Natural killer cell treated with Interleukin-12 subunit alpha and Interleukin-12 subunit beta and Interleukin-15 and Interleukin-18, amount 100 ng/mL, for 72 hours (primary cell): ENCODE data around the gene PROC. TPM values are rescaled to one million over a fixed set of nuclear protein-coding genes. Genes with fewer than 3 reads are reported as not detected.
"Not testable (repeated sequence)": the region's sequence is repeated elsewhere in the genome, so short reads cannot be mapped to it uniquely, and the experiment has no call there.

Source experiments
- ATAC-seq, 2 donors: fragments of 150-1000 bp; cut with Tn5 transposase in 1 of 2; sonication (Bioruptor Pico), chemical (Tn5 transposase) in 1 of 2; 2 replicates each; pipeline ENCODE4 v1.10.0; 2021
- DNase-seq: peaks from one replicate; pipeline ENCODE4 v3.0.0; 2022; ENCODE audit warnings: low spot score
- H3K27ac Mint-ChIP-seq, 2 donors: 1 replicate in 1 of 2; 2 replicates in 1 of 2; pipeline ENCODE4 v1.8.0; 2022; ENCODE audit warnings: mixed read lengths in 2 of 2, mild to moderate bottlenecking in 1 of 2, moderate library complexity in 1 of 2
- H3K27me3 Mint-ChIP-seq, 2 donors: 1 replicate in 1 of 2; 2 replicates in 1 of 2; pipeline ENCODE4 v1.8.0; 2022; ENCODE audit warnings: mixed read lengths in 2 of 2
- H3K36me3 Mint-ChIP-seq: one replicate; pipeline ENCODE4 v1.8.0; 2022; ENCODE audit warnings: mixed read lengths
- H3K4me1 Mint-ChIP-seq, 2 donors: 1 replicate in 1 of 2; 2 replicates in 1 of 2; pipeline ENCODE4 v1.8.0; 2022; ENCODE audit warnings: low read depth in 2 of 2, mixed read lengths in 2 of 2, mild to moderate bottlenecking in 1 of 2
- H3K4me3 Mint-ChIP-seq: one replicate; pipeline ENCODE4 v1.8.0; 2022; ENCODE audit warnings: mixed read lengths
- H3K9me3 Mint-ChIP-seq: 2 replicates; pipeline ENCODE4 v1.8.0; 2022; ENCODE audit warnings: mixed read lengths
- total RNA-seq, 2 donors: library from RNA; stranded (reverse); gene quantifications; one replicate each; pipeline ENCODE4 v1.2.3, GENCODE V29; 2022

The PROC gene
- total RNA-seq, 2 donors from 2014 or later = not detected

DNA sequence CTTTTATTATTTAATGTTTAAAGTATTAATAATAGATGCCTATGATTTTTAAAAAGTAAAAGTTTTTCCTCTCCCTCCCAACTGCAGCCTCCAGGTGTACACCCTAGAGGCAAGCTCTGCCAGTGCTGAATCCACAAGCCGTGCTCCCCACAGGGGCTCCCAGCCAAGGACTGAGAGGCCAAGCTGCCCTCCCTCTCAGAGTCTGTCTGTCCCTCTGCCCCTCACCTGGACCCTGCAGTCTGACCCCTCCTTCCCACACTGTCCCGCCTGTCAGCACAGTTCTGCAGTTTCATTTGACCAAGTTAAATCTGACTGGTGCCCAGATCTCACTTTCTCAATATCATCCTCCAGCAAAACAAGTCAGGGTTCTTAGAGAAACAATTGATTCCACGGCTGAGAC, 14.8 kb upstream of the PROC start:
- H3K4me1 Mint-ChIP-seq = peaks cover 5 to 6% of the 10 kb centered on the region in 2 donors
- ATAC-seq (no peak), DNase-seq (no peak)
- H3K9me3 Mint-ChIP-seq = no peaks in the 10 kb centered on the region
- no peak overlapping the region for H3K27ac Mint-ChIP-seq
- H3K27me3 Mint-ChIP-seq = peaks cover 0 to 4% of the 10 kb centered on the region in 2 donors
- no peak overlapping the region for H3K4me3 Mint-ChIP-seq
- no peaks in the 10 kb centered on the region for H3K36me3 Mint-ChIP-seq

DNA sequence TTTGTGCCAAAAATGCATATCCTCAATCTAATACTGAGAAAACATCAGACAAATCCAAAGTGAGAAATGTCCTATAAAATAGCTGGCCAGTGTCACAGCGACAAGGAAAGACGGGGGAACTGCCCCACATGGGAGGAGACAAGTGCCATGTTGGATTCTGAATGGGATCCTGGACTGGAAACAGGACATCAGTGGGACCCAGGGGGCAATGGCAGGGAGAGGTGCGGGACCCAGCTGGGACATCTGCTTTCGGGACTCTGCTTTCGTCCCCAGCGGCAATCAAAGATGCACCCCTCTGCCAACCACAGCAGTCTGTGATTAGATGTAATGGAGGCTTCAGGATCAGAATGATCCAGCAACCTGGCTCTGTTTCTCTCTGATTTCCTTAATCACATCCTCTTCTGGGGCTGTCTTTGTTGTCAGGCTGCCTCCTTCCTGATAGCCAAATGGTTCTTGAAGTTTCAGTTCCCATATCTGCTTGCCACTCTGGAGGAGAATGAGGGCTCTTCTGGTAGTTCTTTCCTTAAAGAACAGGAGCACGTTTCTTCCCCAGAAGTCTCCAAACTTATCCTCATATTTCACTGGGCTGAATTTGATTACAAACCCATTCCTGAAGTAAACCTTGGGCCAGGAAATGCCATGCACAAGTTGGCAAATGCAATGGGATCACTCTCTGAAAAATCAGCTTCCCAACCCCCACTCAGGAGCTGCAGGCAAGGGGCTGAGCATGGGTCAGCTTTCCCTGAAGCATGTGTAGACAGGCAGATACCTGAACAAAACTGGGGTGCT, 13.6 kb upstream of the PROC start:
- Mint-ChIP-seq H3K9me3 (no peaks in the 10 kb centered on the region), H3K27me3 (peaks cover 0 to 4% of the 10 kb centered on the region in 2 donors), H3K4me1 (peaks cover 5 to 7% of the 10 kb centered on the region in 2 donors), H3K27ac (no peak overlapping the region), H3K4me3 (no peak overlapping the region), H3K36me3 (no peaks in the 10 kb centered on the region)
- DNase-seq = peak; percentile 10
- ATAC-seq = no peak

DNA sequence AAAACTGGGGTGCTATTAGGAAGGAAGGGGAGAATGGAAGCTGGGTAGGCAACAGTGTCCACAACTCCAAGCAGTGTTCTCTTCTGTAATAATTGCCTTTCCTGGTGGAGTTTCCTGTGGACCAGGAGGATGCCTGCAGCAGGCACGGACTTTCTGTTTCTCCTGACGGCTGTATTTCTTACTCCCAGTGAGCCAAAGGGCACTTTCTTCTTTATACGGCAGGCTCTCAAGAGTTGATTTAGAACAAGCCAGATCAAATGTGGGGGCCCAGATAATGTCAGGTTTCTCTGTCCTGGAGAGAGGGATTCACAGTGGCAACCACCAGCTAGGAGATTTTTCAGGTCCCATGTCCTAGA, 13.0 kb upstream of the PROC start:
- Mint-ChIP-seq H3K36me3 (no peaks in the 10 kb centered on the region), H3K27ac (no peak overlapping the region), H3K9me3 (no peaks in the 10 kb centered on the region), H3K27me3 (peaks cover 0 to 4% of the 10 kb centered on the region in 2 donors), H3K4me3 (no peak overlapping the region), H3K4me1 (peaks cover 5 to 9% of the 10 kb centered on the region in 2 donors)
- ATAC-seq (no peak), DNase-seq (no peak)

DNA sequence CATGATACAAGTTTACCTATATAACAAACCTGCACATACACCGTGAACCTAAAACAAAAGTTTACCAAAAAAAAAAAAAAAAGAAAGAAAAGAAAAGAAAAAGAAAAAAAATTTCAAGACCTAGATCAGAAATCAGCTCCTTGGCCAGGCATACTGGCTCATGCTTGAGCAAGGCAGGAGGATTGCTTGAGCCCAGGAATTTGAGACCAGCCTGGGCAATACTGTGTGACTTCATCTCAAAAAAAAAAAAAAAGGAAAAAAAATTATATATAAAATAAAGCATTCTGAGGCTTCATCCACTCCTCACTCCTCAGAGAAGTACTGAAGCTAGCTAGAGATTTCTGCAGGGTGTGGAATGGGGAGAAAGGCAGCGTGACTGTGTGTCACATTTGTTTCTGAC, 11.8 kb upstream of the PROC start:
- peaks cover 10 to 16% of the 10 kb centered on the region in 2 donors for H3K4me1 Mint-ChIP-seq
- no peaks in the 10 kb centered on the region for H3K36me3 Mint-ChIP-seq
- peaks cover 0 to 6% of the 10 kb centered on the region in 2 donors for H3K27me3 Mint-ChIP-seq
- no peaks in the 10 kb centered on the region for H3K9me3 Mint-ChIP-seq
- ATAC-seq (no peak), DNase-seq (no peak)
- peak overlapping the region; percentile 27 for H3K4me3 Mint-ChIP-seq
- H3K27ac Mint-ChIP-seq = peak overlapping the region; percentile 20 to 30

DNA sequence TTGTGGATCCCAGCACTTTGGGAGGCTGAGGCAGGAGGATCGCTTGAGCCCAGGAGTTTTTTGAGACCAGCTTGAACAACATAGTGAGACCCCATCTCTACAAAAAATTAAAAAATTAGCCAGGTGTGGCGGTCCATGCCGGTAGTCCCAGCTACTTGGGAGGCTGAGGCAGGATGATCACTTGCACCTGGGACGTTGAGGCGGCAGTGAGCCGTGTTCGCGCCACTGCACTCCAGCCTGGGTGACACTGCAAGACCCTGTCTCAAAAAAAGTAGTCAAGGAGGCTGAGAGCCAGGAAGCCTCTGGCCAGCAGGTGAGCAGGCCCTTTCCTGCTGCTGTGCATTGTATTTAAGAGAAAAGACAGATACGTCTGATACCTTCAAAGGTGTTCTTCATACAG, 11.1 kb upstream of the PROC start:
- H3K27me3 Mint-ChIP-seq = peaks cover 0 to 10% of the 10 kb centered on the region in 2 donors
- peak; percentile 51 for DNase-seq

DNA sequence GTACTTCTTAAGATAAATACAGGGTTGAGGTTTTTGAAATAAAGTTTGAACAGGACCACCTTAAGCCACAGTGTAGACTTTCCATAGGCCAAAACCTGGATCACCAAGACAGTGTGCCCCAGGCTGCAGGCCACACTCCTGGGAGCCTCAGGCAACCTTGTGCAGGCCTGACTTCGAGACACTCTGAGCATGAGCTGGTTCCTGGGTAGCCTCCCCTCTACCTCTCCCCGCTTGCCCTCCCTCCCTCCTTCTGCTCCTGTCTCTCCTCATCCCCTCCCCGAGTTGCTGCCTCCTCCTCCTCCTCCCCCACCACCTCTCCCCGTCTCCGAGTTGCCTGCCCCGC, 10.6 kb upstream of the PROC start:
- ATAC-seq (peak in 1 of 2 donors; percentile 51), DNase-seq (no peak)
- H3K9me3 Mint-ChIP-seq = no peaks in the 10 kb centered on the region
- H3K36me3 Mint-ChIP-seq = no peaks in the 10 kb centered on the region
- H3K27me3 Mint-ChIP-seq = peaks cover 0 to 13% of the 10 kb centered on the region in 2 donors
- H3K4me1 Mint-ChIP-seq = peaks cover 13 to 22% of the 10 kb centered on the region in 2 donors
- H3K27ac Mint-ChIP-seq = peak overlapping the region; percentile 57 to 60
- peak overlapping the region; percentile 59 for H3K4me3 Mint-ChIP-seq

More for the DNA sequence above, 11.1 kb upstream of the PROC start:
- peaks cover 15 to 21% of the 10 kb centered on the region in 2 donors for H3K4me1 Mint-ChIP-seq
- peak overlapping the region; percentile 59 for H3K4me3 Mint-ChIP-seq
- no peaks in the 10 kb centered on the region for H3K36me3 Mint-ChIP-seq
- ATAC-seq = no peak
- peak overlapping the region; percentile 57 to 60 for H3K27ac Mint-ChIP-seq
- no peaks in the 10 kb centered on the region for H3K9me3 Mint-ChIP-seq

DNA sequence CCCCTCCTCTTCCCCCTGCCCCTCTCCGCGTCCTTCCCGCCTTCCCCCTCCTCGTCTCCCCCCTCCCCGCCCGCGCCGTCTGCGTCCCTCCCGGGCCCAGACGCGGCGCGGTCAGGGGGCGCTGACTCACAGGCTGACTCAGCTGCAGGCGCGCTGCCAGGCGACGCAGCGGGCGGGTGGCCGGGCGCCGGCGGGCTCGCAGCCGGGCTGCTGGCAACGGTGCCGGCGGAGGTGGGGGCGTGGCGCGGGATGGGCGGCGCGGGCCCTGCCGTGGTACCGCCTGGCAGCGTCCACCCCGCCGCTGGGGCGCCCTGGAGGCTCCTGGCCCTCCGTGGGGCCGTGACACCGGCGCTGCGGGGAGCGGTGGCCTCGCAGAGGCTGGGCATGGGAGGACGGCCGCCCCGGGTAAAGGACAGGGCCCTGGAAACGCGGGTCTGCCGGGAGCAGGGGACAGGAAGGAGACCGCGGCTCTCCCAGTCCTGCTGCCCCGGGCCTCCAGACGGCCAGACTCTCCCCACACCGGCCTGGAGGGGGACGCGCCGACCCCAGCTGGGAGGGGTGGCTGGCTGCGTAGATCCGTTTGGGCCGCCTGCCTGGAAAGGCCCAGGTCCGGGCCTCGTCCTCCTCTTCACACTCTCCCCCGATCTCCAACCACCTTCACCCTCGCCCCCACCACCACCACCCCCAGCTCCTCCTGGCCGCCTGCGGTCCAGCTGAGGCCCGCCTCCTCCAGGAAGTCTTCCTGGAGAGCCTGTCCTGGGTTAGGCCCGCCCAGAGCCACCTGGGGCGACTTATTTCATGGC, 10.0 kb upstream of the PROC start:
- Mint-ChIP-seq H3K4me1 (peaks cover 13 to 22% of the 10 kb centered on the region in 2 donors), H3K27me3 (peaks cover under 1 to 15% of the 10 kb centered on the region in 2 donors), H3K9me3 (no peaks in the 10 kb centered on the region), H3K36me3 (no peaks in the 10 kb centered on the region), H3K27ac (peak overlapping the region; percentile 57 to 60), H3K4me3 (peak overlapping the region; percentile 59)
- DNase-seq = peak; percentile 92
- ATAC-seq = peak; percentile 97 to 98

DNA sequence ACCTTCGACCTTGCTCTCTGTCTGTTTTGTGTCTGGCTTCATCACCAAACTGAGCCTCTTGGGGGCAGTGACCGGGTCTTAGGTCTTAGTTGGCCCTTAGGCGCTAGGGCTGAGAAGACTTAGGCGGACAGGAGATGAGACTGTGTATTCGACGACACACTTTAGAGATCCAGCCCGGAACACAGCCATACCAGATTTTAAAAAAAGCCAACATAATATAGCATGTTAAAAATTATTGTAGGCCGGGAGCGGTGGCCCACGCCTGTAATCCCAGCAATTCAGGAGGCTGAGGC, 9.5 kb upstream of the PROC start:
- H3K4me3 Mint-ChIP-seq = peak overlapping the region; percentile 59
- H3K4me1 Mint-ChIP-seq = peaks cover 13 to 22% of the 10 kb centered on the region in 2 donors
- peak overlapping the region in 1 of 2 donors; percentile 38 for H3K27ac Mint-ChIP-seq
- H3K9me3 Mint-ChIP-seq = no peaks in the 10 kb centered on the region
- H3K27me3 Mint-ChIP-seq = peaks cover 6 to 15% of the 10 kb centered on the region in 2 donors
- H3K36me3 Mint-ChIP-seq = no peaks in the 10 kb centered on the region
- DNase-seq (no peak), ATAC-seq (no peak)

DNA sequence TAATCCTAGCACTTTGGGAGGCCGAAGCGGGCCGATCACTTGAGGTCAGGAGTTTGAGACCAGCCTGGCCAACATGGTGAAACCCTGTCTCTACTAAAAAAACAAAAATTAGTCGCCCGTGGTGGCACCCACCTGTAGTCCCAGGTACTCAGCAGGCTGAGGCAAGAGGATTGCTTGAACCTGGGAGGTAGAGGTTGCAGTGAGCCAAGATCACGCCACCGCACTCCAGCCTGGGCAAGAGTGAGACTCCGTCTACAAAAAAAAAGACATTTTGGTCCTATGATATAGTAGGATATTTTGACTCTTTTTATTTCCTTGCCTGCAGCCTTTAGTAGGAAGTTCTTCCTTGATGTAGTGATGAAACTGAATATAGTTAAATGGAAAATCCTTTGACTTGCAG, 8.5 kb upstream of the PROC start:
- not testable (repeated sequence) for H3K36me3 Mint-ChIP-seq, DNase-seq, ATAC-seq, H3K9me3 Mint-ChIP-seq
- Mint-ChIP-seq H3K4me3 (peak overlapping the region; percentile 73), H3K4me1 (peaks cover 13 to 22% of the 10 kb centered on the region in 2 donors), H3K27me3 (peaks cover 10 to 15% of the 10 kb centered on the region in 2 donors), H3K27ac (peak overlapping the region in 1 of 2 donors; percentile 84)

DNA sequence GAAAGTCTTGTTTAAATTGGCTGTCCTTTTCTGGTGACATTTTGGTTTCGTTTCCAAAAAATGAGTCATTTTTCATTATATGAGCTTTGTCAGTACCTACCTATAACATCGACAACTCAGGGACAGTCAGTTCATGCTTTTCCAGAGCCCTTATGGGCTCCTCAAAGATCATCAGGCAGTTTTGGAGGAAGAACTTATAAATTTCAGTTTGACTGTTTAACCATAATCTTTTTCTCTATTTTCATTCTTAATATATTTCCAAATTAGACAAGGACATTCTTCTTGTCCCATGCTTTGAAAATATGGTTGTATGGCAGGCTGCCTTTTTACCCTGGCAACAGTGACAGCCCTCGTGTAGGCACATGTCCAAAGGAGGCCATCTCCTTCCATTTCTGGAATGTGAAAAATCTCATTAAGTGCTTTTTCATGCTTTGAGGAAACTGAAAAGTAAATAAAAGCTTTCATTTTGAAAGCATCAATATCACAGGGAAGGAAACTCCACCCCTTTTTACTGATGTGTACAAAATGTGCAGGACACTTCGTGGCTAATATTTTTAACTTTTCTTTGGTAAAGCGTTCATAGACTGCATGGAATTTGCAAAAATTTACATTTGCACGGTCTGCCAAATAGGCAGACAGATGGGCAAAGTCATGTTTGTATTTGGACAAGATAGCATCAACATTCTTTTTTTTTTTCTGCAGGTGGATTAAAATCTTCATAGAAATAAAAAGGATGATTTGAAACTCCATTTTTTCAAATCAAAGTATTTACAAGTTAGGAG, 7.2 kb upstream of the PROC start:
- Mint-ChIP-seq H3K36me3 (no peaks in the 10 kb centered on the region), H3K4me3 (peak overlapping the region; percentile 73), H3K9me3 (no peaks in the 10 kb centered on the region), H3K27ac (peak overlapping the region; percentile 61 to 84), H3K27me3 (peaks cover 10 to 15% of the 10 kb centered on the region in 2 donors), H3K4me1 (peaks cover 13 to 22% of the 10 kb centered on the region in 2 donors)
- DNase-seq (peak; percentile 22), ATAC-seq (peak in 1 of 2 donors; percentile 45)

DNA sequence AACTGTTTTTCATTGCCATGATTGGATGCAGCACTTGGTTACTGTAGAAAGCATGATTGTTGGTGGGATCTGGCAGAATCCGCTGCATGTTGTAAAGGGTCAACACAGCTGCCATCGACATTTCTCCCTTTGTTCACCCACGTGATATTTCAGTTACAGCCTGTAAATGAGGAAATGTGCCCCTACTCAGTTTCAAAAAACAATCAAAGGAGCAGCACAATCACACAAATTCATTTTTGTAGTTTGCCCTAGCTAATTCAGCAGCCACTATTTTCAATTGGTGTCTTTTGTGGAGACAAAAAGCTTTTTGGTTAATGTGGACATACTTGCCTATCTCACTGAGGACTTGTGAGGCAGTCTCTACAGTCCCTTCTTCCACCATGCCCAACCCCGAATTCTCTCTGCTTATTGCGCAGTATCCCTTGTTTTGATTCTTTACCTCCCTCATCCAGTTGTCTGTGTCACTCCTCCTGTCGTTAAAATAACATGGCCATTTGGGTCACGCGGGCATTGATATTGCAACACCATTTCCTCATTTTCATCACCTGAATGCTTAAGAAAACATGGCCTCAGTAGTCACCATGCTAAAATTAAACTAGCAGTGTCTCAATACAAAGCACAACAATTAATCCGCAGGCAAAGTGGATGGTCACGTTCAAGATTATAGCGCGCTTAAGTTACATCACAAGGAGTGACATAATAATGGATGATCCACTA, 6.4 kb upstream of the PROC start:
- H3K4me3 Mint-ChIP-seq = peak overlapping the region; percentile 73
- ATAC-seq (no peak), DNase-seq (peak; percentile 1)
- no peak overlapping the region for H3K27ac Mint-ChIP-seq
- H3K27me3 Mint-ChIP-seq = peaks cover 14 to 18% of the 10 kb centered on the region in 2 donors
- no peaks in the 10 kb centered on the region for H3K9me3 Mint-ChIP-seq
- peaks cover 20 to 29% of the 10 kb centered on the region in 2 donors for H3K4me1 Mint-ChIP-seq
- H3K36me3 Mint-ChIP-seq = no peaks in the 10 kb centered on the region

DNA sequence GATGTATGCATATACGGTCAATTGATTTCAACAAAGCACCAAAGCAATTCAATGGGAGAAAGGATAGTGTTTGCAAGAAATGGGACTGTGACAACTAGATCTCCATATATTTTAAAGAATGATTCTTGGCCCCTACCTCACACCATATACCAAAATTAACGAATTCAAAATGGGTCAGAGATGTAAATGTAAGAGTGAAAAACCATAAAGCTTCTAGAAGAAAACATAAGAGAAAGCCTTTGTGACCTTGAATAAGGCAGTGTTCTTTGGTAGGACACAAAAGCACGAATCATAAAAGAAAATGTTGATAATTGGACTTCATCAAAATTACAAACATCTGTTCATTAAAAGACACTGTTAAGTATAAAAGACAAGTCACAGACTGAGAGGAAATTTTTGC, 5.0 kb upstream of the PROC start:
- peaks cover 26 to 30% of the 10 kb centered on the region in 2 donors for H3K4me1 Mint-ChIP-seq
- no peak overlapping the region for H3K27ac Mint-ChIP-seq
- no peak for ATAC-seq
- DNase-seq = no peak
- no peaks in the 10 kb centered on the region for H3K36me3 Mint-ChIP-seq
- no peak overlapping the region for H3K4me3 Mint-ChIP-seq
- H3K27me3 Mint-ChIP-seq = peaks cover 22 to 30% of the 10 kb centered on the region in 2 donors
- no peaks in the 10 kb centered on the region for H3K9me3 Mint-ChIP-seq
